Osteocyte (in vitro differentiated cells): ENCODE data around the gene ZEB1. TPM values are rescaled to one million over a fixed set of nuclear protein-coding genes. Genes with fewer than 3 reads are reported as not detected.

Experiments
- DNase-seq: peaks from one replicate; pipeline ENCODE4 v3.0.0; 2021; ENCODE audit warnings: mixed read lengths; ENCODE audit not compliant: unreplicated experiment; ENCODE audit errors: extremely low spot score
- H3K27ac Mint-ChIP-seq: one replicate; pipeline ENCODE4 v1.8.0; 2021; ENCODE audit warnings: mild to moderate bottlenecking, mixed read lengths; ENCODE audit not compliant: unreplicated experiment
- H3K27me3 Mint-ChIP-seq: one replicate; pipeline ENCODE4 v1.8.0; 2021; ENCODE audit warnings: mixed read lengths; ENCODE audit not compliant: unreplicated experiment
- H3K36me3 Mint-ChIP-seq: one replicate; pipeline ENCODE4 v1.8.0; 2021; ENCODE audit warnings: mixed read lengths; ENCODE audit not compliant: unreplicated experiment
- H3K4me1 Mint-ChIP-seq: one replicate; pipeline ENCODE4 v1.8.0; 2021; ENCODE audit warnings: mixed read lengths; ENCODE audit not compliant: unreplicated experiment
- H3K4me3 Mint-ChIP-seq: one replicate; pipeline ENCODE4 v1.8.0; 2021; ENCODE audit warnings: mild to moderate bottlenecking, moderate library complexity, mixed read lengths; ENCODE audit not compliant: unreplicated experiment
- H3K9me3 Mint-ChIP-seq: one replicate; pipeline ENCODE4 v1.8.0; 2021; ENCODE audit warnings: mixed read lengths; ENCODE audit not compliant: unreplicated experiment
- total RNA-seq: library from RNA; stranded (reverse); gene quantifications from 2 replicates; pipeline ENCODE4 v1.2.1, GENCODE V29; 2021
- TF ChIP-seq, protein P1 (sequence below): fragments of 200-600 bp; sonication (generic); IDR thresholded peaks from 2 replicates; pipeline ENCODE4 v1.5.0; 2021; ENCODE audit warnings: antibody characterized with exemption, mild to moderate bottlenecking, moderate library complexity

Gene ZEB1
- total RNA-seq, 1 donor from 2014 or later = 54.4 TPM

DNA sequence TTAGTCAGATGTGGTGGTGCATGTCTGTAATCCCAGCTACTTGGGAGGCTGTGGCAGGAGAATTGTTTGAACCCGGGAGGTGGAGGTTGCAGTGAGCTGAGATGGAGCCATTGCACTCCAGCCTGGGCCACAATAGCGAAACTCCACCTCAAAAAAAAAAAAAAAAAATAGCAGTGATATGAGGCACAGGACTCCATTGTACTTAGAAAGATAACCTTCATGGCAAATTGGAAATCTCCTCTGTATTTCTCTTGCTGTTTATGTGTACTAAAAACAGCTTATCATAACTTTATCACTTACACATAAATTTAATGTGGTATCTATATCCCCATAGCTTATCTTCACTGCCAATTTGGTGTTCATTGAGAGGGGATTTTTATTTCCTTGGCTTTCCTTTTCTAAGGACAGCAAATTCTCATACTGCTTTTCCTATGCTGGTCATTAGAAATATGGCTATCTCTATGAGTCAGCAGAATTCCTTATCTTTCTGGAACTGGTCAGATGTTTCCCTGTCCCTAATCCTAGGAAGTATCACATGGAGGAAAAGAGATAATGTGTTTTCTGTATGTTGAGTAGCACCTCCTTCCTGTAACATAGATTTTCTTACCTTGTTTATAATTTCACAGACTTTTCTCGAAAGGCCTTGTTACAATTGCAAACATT lies 40.6 kb upstream of the ZEB1 start:
- Mint-ChIP-seq H3K4me3 (no peak overlapping the region), H3K4me1 (no peaks in the 10 kb centered on the region), H3K27me3 (no peaks in the 10 kb centered on the region), H3K27ac (no peak overlapping the region), H3K9me3 (peaks cover 17% of the 10 kb centered on the region), H3K36me3 (peaks cover 5% of the 10 kb centered on the region)
- TF ChIP-seq, protein P1, sequence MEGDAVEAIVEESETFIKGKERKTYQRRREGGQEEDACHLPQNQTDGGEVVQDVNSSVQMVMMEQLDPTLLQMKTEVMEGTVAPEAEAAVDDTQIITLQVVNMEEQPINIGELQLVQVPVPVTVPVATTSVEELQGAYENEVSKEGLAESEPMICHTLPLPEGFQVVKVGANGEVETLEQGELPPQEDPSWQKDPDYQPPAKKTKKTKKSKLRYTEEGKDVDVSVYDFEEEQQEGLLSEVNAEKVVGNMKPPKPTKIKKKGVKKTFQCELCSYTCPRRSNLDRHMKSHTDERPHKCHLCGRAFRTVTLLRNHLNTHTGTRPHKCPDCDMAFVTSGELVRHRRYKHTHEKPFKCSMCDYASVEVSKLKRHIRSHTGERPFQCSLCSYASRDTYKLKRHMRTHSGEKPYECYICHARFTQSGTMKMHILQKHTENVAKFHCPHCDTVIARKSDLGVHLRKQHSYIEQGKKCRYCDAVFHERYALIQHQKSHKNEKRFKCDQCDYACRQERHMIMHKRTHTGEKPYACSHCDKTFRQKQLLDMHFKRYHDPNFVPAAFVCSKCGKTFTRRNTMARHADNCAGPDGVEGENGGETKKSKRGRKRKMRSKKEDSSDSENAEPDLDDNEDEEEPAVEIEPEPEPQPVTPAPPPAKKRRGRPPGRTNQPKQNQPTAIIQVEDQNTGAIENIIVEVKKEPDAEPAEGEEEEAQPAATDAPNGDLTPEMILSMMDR = no peak
- no peak for DNase-seq

DNA sequence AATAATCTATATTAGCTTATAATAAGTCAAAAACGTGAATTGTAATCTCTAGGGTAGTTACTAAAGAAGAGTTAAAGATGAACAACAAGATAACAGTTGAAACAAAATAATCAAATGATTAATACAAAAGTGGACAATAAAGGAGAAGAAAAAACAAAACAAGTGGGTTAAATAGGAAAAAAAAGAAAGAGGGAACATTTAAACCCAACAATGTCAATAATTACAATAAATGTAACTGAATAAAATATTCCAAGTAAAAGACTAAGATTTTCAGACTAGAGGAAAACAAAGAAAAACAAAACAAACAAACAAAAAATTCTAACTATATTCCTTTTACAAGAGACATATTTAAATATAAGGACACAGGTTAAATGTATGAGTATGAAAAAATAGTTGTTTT lies 38.0 kb upstream of the ZEB1 start:
- no peaks in the 10 kb centered on the region for H3K27me3 Mint-ChIP-seq
- TF ChIP-seq, protein P1 = no peak
- H3K4me3 Mint-ChIP-seq = no peak overlapping the region
- no peak overlapping the region for H3K27ac Mint-ChIP-seq
- DNase-seq = no peak
- peaks cover 5% of the 10 kb centered on the region for H3K36me3 Mint-ChIP-seq
- no peaks in the 10 kb centered on the region for H3K4me1 Mint-ChIP-seq
- peaks cover 16% of the 10 kb centered on the region for H3K9me3 Mint-ChIP-seq

DNA sequence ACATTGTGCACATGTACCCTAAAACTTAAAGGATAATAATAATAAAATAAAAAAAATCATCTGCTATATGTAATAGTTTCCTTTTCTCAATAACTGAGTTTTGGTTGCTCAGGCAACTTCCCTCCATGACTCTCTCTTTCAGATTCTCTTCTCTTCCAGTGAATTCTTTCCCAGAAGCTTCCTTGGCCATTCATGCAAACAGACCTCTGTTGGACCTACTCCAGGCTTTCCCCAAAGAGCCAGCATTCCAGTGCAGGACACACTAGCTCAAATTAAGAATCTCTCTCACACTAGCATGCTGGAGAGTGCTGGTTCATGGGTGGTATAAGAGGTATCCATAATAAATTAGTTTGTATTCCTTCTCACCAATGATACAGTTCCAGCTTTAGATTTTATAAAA lies 31.0 kb upstream of the ZEB1 start:
- no peaks in the 10 kb centered on the region for H3K27me3 Mint-ChIP-seq
- no peaks in the 10 kb centered on the region for H3K36me3 Mint-ChIP-seq
- TF ChIP-seq, protein P1 = no peak
- no peaks in the 10 kb centered on the region for H3K4me1 Mint-ChIP-seq
- no peaks in the 10 kb centered on the region for H3K9me3 Mint-ChIP-seq
- no peak for DNase-seq
- no peak overlapping the region for H3K4me3 Mint-ChIP-seq
- H3K27ac Mint-ChIP-seq = no peak overlapping the region

DNA sequence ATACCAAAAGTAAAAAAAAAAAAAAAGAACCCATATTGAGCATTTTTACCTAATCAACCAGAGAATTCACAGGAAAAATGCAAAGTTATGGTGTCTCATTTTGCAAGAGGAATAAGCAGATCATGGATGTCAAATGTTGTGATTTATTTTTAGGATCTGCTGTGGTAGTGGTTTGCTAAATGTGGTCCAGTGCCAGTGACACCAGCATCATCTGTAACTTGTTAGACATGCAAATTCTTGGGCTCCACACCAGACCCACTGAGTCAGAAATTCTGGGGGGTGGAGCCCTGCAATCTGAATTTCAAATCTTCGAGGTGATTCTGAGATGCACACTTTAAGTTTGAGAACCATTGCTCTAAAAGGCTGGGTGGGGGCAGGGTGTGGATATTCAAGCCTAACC lies 30.1 kb upstream of the ZEB1 start:
- Mint-ChIP-seq H3K27ac (no peak overlapping the region), H3K4me3 (no peak overlapping the region), H3K36me3 (no peaks in the 10 kb centered on the region), H3K9me3 (no peaks in the 10 kb centered on the region), H3K27me3 (no peaks in the 10 kb centered on the region), H3K4me1 (no peaks in the 10 kb centered on the region)
- DNase-seq = no peak
- TF ChIP-seq, protein P1 = no peak

DNA sequence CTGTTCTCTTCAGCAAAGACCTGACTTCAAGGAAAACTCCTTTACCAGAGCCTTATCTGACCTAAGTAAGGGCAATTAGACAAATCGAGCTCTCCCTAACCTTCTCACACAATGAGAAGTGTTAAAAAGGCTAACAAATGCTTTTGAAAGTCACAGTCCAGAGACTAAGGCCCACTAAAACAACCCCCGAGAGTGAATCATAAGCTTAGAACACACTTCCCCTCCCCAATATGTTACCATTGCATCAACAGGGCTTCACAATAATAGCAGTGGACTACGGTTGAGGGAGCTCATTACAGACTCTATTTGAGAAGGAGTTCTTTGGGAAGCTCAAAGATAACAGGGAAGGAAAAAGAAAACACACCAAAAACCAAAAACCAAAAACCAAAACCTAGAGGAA lies 28.6 kb upstream of the ZEB1 start:
- TF ChIP-seq, protein P1 = no peak
- H3K27ac Mint-ChIP-seq = no peak overlapping the region
- DNase-seq = no peak
- no peaks in the 10 kb centered on the region for H3K9me3 Mint-ChIP-seq
- H3K4me3 Mint-ChIP-seq = no peak overlapping the region
- H3K36me3 Mint-ChIP-seq = no peaks in the 10 kb centered on the region
- H3K27me3 Mint-ChIP-seq = no peaks in the 10 kb centered on the region
- no peaks in the 10 kb centered on the region for H3K4me1 Mint-ChIP-seq
